Measurements from ENCODE around the gene BARHL2.

- TF ChIP-seq, protein P1, sequence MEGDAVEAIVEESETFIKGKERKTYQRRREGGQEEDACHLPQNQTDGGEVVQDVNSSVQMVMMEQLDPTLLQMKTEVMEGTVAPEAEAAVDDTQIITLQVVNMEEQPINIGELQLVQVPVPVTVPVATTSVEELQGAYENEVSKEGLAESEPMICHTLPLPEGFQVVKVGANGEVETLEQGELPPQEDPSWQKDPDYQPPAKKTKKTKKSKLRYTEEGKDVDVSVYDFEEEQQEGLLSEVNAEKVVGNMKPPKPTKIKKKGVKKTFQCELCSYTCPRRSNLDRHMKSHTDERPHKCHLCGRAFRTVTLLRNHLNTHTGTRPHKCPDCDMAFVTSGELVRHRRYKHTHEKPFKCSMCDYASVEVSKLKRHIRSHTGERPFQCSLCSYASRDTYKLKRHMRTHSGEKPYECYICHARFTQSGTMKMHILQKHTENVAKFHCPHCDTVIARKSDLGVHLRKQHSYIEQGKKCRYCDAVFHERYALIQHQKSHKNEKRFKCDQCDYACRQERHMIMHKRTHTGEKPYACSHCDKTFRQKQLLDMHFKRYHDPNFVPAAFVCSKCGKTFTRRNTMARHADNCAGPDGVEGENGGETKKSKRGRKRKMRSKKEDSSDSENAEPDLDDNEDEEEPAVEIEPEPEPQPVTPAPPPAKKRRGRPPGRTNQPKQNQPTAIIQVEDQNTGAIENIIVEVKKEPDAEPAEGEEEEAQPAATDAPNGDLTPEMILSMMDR (IDR thresholded peaks at IDR 0.05): no peak
- TF ChIP-seq EP300 (IDR thresholded peaks at IDR 0.05; ENCODE audit: low read depth): no peak
Observed at GRCh38 chr1:90713741-90714509, 3.2 kb downstream of the BARHL2 start.
